Measurements from ENCODE around the gene GAMT. TPM values are rescaled to one million over a fixed set of nuclear protein-coding genes. Genes with fewer than 3 reads are reported as not detected.
A peak's percentile ranks its signal among the peaks of the same experiment; 100 is the strongest.

GAMT gene
- total RNA-seq, 5 donors from 2014 or later (not counting 1 experiment from before 2014, with no cell fraction given) = 11.8 to 18.1 (median 13.7) TPM

GRCh38 chr19:1416014-1416841 is 14.9 kb upstream of the GAMT start:
- Histone ChIP-seq H3K27ac (ENCODE audit: low read length) (peak overlapping the region; percentile 16), H3K27me3 (replicated peaks in 1 of 2; ENCODE audit: control insufficient read depth in 2 of 2, extremely low read depth in 1 of 2, insufficient read depth in 2 of 2, low read length in 1 of 2) (no peaks in the 10 kb centered on the region), H3K4me1 (ENCODE audit: control insufficient read depth in 1 of 2, extremely low read depth in 1 of 2, insufficient read depth in 2 of 2, low read length in 2 of 2) (peaks cover 5 to 68% of the 10 kb centered on the region in 2 experiments), H3K4me3 (ENCODE audit: control insufficient read depth in 1 of 2, extremely low read depth in 1 of 2, low read length in 1 of 2) (no peak overlapping the region), H3K36me3 (ENCODE audit: control insufficient read depth in 2 of 2, extremely low read depth in 1 of 2, insufficient read depth in 1 of 2, low read length in 1 of 2) (peaks cover 39 to 57% of the 10 kb centered on the region in 2 donors), H3K9me3 (no peaks in the 10 kb centered on the region)
- peak overlapping the region in 2 of 3 donors; percentile 9 to 43 for H3K4me3 Mint-ChIP-seq
- DNase-seq = no peak
- no peak for ATAC-seq (replicated peaks in 1 of 4)
- H3K9me3 Mint-ChIP-seq = no peaks in the 10 kb centered on the region
- H3K27me3 Mint-ChIP-seq = no peaks in the 10 kb centered on the region
- ChIA-PET POLR2A (no interaction called here), CTCF (no interaction called here)
- H3K36me3 Mint-ChIP-seq = peaks cover 20% of the 10 kb centered on the region
- WGBS (ENCODE audit: insufficient coverage) = 89% methylated on average over 18 of the region's 28 CpGs
- peak overlapping the region; percentile 44 to 59 for H3K27ac Mint-ChIP-seq
- peaks cover 47 to 64% (median 62%) of the 10 kb centered on the region in 3 donors for H3K4me1 Mint-ChIP-seq

GRCh38 chr19:1412995-1413800 is 11.9 kb upstream of the GAMT start:
- H3K36me3 ChIP-seq (ENCODE audit: control insufficient read depth in 2 of 2, extremely low read depth in 1 of 2, insufficient read depth in 1 of 2, low read length in 1 of 2) = peaks cover 16 to 37% of the 10 kb centered on the region in 2 donors
- peaks cover 73 to 88% (median 88%) of the 10 kb centered on the region in 3 donors for H3K4me1 Mint-ChIP-seq
- ATAC-seq (replicated peaks in 1 of 4) (no peak), DNase-seq (no peak)
- H3K4me3 ChIP-seq (ENCODE audit: control insufficient read depth in 1 of 2, extremely low read depth in 1 of 2, low read length in 1 of 2) = no peak overlapping the region
- no peak overlapping the region for H3K27ac ChIP-seq (ENCODE audit: low read length)
- no peaks in the 10 kb centered on the region for H3K27me3 ChIP-seq (replicated peaks in 1 of 2; ENCODE audit: control insufficient read depth in 2 of 2, extremely low read depth in 1 of 2, insufficient read depth in 2 of 2, low read length in 1 of 2)
- WGBS (ENCODE audit: insufficient coverage) = 76% methylated on average over 22 of the region's 36 CpGs
- H3K9me3 ChIP-seq = no peaks in the 10 kb centered on the region
- CTCF ChIA-PET = interaction anchor here (0.5 to 1.1 kb wide), 2 partner anchors 10 to 423 kb away, joined by 3 to 8 read pairs; no protein-coding TSS in a partner anchor
- no peaks in the 10 kb centered on the region for H3K9me3 Mint-ChIP-seq
- peak overlapping the region in 1 of 3 donors; percentile 32 for H3K4me3 Mint-ChIP-seq
- no peaks in the 10 kb centered on the region for H3K27me3 Mint-ChIP-seq
- peak overlapping the region in 1 of 2 donors; percentile 58 for H3K27ac Mint-ChIP-seq
- POLR2A ChIA-PET = interaction anchor here in 1 of 2 donors (0.6 kb wide), 2 partner anchors 352 to 736 kb away, joined by 4 to 6 read pairs; no protein-coding TSS in a partner anchor
- H3K36me3 Mint-ChIP-seq = peaks cover 13% of the 10 kb centered on the region
- peaks cover 19 to 94% of the 10 kb centered on the region in 2 experiments for H3K4me1 ChIP-seq (ENCODE audit: control insufficient read depth in 1 of 2, extremely low read depth in 1 of 2, insufficient read depth in 2 of 2, low read length in 2 of 2)

GRCh38 chr19:1412323-1412923 is 11.1 kb upstream of the GAMT start:
- POLR2A ChIA-PET = interaction anchor here in 1 of 2 donors (0.6 kb wide), 1 partner anchor 351 kb away, joined by 6 read pairs; no protein-coding TSS in a partner anchor
- H3K4me3 ChIP-seq (ENCODE audit: control insufficient read depth in 1 of 2, extremely low read depth in 1 of 2, low read length in 1 of 2) = no peak overlapping the region
- peaks cover 19 to 88% of the 10 kb centered on the region in 2 experiments for H3K4me1 ChIP-seq (ENCODE audit: control insufficient read depth in 1 of 2, extremely low read depth in 1 of 2, insufficient read depth in 2 of 2, low read length in 2 of 2)
- peak overlapping the region; percentile 48 to 78 for H3K27ac Mint-ChIP-seq
- no peak for DNase-seq
- WGBS (ENCODE audit: insufficient coverage) = 88% methylated on average over 15 of the region's 21 CpGs
- H3K27me3 ChIP-seq (replicated peaks in 1 of 2; ENCODE audit: control insufficient read depth in 2 of 2, extremely low read depth in 1 of 2, insufficient read depth in 2 of 2, low read length in 1 of 2) = no peaks in the 10 kb centered on the region
- peak overlapping the region in 2 of 3 donors; percentile 49 to 95 for H3K4me3 Mint-ChIP-seq
- H3K9me3 ChIP-seq = no peaks in the 10 kb centered on the region
- no peak overlapping the region for H3K27ac ChIP-seq (ENCODE audit: low read length)
- no peaks in the 10 kb centered on the region for H3K27me3 Mint-ChIP-seq
- H3K36me3 Mint-ChIP-seq = peaks cover 10% of the 10 kb centered on the region
- CTCF ChIA-PET = interaction anchor here (0.5 to 1.1 kb wide), 2 partner anchors 10 to 424 kb away, joined by 3 to 8 read pairs; no protein-coding TSS in a partner anchor
- H3K9me3 Mint-ChIP-seq = no peaks in the 10 kb centered on the region
- peaks cover 16 to 29% of the 10 kb centered on the region in 2 donors for H3K36me3 ChIP-seq (ENCODE audit: control insufficient read depth in 2 of 2, extremely low read depth in 1 of 2, insufficient read depth in 1 of 2, low read length in 1 of 2)
- no peak for ATAC-seq (replicated peaks in 1 of 4)
- peaks cover 69 to 84% (median 84%) of the 10 kb centered on the region in 3 donors for H3K4me1 Mint-ChIP-seq

- Histone ChIP-seq H3K27ac (ENCODE audit: low read length) (peak overlapping the region; percentile 52), H3K27me3 (replicated peaks in 1 of 2; ENCODE audit: control insufficient read depth in 2 of 2, extremely low read depth in 1 of 2, insufficient read depth in 2 of 2, low read length in 1 of 2) (no peaks in the 10 kb centered on the region), H3K4me1 (ENCODE audit: control insufficient read depth in 1 of 2, extremely low read depth in 1 of 2, insufficient read depth in 2 of 2, low read length in 2 of 2) (peaks cover 19 to 84% of the 10 kb centered on the region in 2 experiments), H3K9me3 (no peaks in the 10 kb centered on the region), H3K36me3 (ENCODE audit: control insufficient read depth in 2 of 2, extremely low read depth in 1 of 2, insufficient read depth in 1 of 2, low read length in 1 of 2) (peaks cover 12 to 22% of the 10 kb centered on the region in 2 donors), H3K4me3 (ENCODE audit: control insufficient read depth in 1 of 2, extremely low read depth in 1 of 2, low read length in 1 of 2) (peak overlapping the region; percentile 3 to 7)
- peaks cover 66 to 78% (median 78%) of the 10 kb centered on the region in 3 donors for H3K4me1 Mint-ChIP-seq
- WGBS (ENCODE audit: insufficient coverage) = 68% methylated on average over 24 of the region's 29 CpGs
- no peaks in the 10 kb centered on the region for H3K9me3 Mint-ChIP-seq
- H3K27ac Mint-ChIP-seq = peak overlapping the region; percentile 66 to 96
- ChIA-PET CTCF (interaction anchor here in 1 of 2 donors (0.5 kb wide), 1 partner anchor 161 kb away, joined by 4 read pairs; no protein-coding TSS in a partner anchor), POLR2A (no interaction called here)
- H3K36me3 Mint-ChIP-seq = peaks cover 8% of the 10 kb centered on the region
- ATAC-seq (replicated peaks in 1 of 4) = no peak
- no peaks in the 10 kb centered on the region for H3K27me3 Mint-ChIP-seq
- peak in 26 of 35 experiments; percentile 16 to 57 (median 36) for DNase-seq
- peak overlapping the region; percentile 39 to 95 (median 91) for H3K4me3 Mint-ChIP-seq
Observed at GRCh38 chr19:1411255-1412191, 10.2 kb upstream of the GAMT start.

- Mint-ChIP-seq H3K27me3 (no peaks in the 10 kb centered on the region), H3K36me3 (peaks cover 8% of the 10 kb centered on the region), H3K4me1 (peaks cover 61 to 74% (median 73%) of the 10 kb centered on the region in 3 donors), H3K4me3 (peak overlapping the region; percentile 91 to 95 (median 94)), H3K9me3 (no peaks in the 10 kb centered on the region), H3K27ac (peak overlapping the region; percentile 59 to 96)
- Histone ChIP-seq H3K4me1 (ENCODE audit: control insufficient read depth in 1 of 2, extremely low read depth in 1 of 2, insufficient read depth in 2 of 2, low read length in 2 of 2) (peaks cover 19 to 82% of the 10 kb centered on the region in 2 experiments), H3K4me3 (ENCODE audit: control insufficient read depth in 1 of 2, extremely low read depth in 1 of 2, low read length in 1 of 2) (no peak overlapping the region), H3K27me3 (replicated peaks in 1 of 2; ENCODE audit: control insufficient read depth in 2 of 2, extremely low read depth in 1 of 2, insufficient read depth in 2 of 2, low read length in 1 of 2) (no peaks in the 10 kb centered on the region), H3K9me3 (no peaks in the 10 kb centered on the region), H3K36me3 (ENCODE audit: control insufficient read depth in 2 of 2, extremely low read depth in 1 of 2, insufficient read depth in 1 of 2, low read length in 1 of 2) (peaks cover 12 to 22% of the 10 kb centered on the region in 2 donors), H3K27ac (ENCODE audit: low read length) (no peak overlapping the region)
- DNase-seq (no peak), ATAC-seq (replicated peaks in 1 of 4) (no peak)
- ChIA-PET CTCF (no interaction called here), POLR2A (no interaction called here)
- 77% methylated on average over 9 of the region's 9 CpGs for WGBS (ENCODE audit: insufficient coverage)
Observed at GRCh38 chr19:1410789-1411188, 9.4 kb upstream of the GAMT start.
